Stomach (tissue), 4 donors: Measurements from ENCODE around the gene CAPZB.

Experiments
- CTCF ChIP-seq, 7 experiments: fragments of 450-650 bp in 4 of 7; fragments of 200-600 bp in 3 of 7; sonication (generic) in 3 of 7; IDR thresholded peaks; one replicate each; pipeline ENCODE4 v1.5.1; 2016 to 2019; ENCODE audit warnings: antibody characterized with exemption in 7 of 7, control low read depth in 2 of 7, mild to moderate bottlenecking in 1 of 7
- EP300 ChIP-seq: sonication (generic); formaldehyde crosslinking; IDR thresholded peaks from one replicate; pipeline ENCODE4 v1.6.1; 2017; ENCODE audit warnings: antibody characterized with exemption
- POLR2A ChIP-seq, 4 donors: fragments of 450-650 bp; IDR thresholded peaks; one replicate each; pipeline ENCODE4 v1.6.1; 2016; ENCODE audit warnings: antibody characterized with exemption in 4 of 4, control low read depth in 2 of 4, mild to moderate bottlenecking in 1 of 4, moderate library complexity in 1 of 4
- POLR2AphosphoS5 ChIP-seq, 3 donors: sonication (generic); formaldehyde crosslinking; IDR thresholded peaks; one replicate each; pipeline ENCODE4 v1.6.1; 2016; ENCODE audit warnings: antibody characterized with exemption in 3 of 3

- TF ChIP-seq CTCF (IDR thresholded peaks at IDR 0.05) (no peak), POLR2A (IDR thresholded peaks at IDR 0.05) (no peak), EP300 (no peak), POLR2AphosphoS5 (IDR thresholded peaks at IDR 0.05) (no peak)
Measured at GRCh38 chr1:19521411-19521810, 36.1 kb upstream of the CAPZB start.
